ENCODE measurements around the gene ZBTB46.
A peak's percentile ranks its signal among the peaks of the same experiment; 100 is the strongest.
"Not testable (repeated sequence)": the region's sequence is repeated elsewhere in the genome, so short reads cannot be mapped to it uniquely, and the experiment has no call there.

ZBTB46 gene

DNA sequence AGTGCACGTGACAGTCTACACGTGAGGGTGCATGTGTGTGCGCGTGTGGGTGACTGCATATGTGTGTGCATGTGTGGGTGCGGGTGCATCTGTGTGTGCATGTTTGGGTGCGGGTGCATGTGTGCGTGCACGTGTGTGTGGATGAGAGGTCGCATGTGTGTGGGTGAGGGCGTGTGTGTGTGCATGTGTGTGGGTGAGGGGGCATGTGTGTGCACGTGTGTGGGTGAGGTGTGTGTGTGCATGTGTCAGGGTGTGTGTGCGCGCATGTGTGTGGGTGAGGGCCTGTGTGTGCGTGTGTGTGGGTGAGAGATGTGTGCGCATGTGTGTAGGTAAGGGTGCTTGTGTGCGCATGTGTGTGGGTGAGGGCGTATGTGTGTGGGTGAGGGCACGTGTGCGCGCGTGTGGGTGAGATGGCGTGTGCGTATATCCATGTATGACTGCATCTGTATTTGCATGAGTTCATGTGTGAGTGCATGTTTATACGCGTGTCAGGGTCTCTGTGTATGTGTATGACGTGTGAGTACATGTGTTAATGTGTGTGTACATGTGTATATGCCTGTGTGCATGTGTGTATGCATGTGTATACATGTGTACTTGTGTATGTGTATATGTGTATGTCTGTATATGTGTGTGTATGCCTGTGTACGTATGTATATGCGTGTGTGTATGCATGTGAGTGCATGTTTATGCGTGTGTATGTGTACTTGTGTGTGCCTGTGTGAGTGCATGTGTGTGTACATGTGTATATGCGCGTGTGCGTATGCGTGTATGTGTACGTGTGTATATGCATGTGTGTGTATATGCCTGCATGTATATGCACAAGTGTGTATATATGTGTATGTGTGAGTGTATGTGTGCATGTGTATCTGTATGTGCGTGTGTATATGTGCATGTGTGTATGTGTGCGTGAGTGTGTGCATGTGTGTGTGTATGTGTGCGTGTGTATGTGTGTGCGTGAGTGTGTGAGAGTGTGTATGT lies 98.7 kb downstream of the ZBTB46 start:
- no peak for DNase-seq

DNA sequence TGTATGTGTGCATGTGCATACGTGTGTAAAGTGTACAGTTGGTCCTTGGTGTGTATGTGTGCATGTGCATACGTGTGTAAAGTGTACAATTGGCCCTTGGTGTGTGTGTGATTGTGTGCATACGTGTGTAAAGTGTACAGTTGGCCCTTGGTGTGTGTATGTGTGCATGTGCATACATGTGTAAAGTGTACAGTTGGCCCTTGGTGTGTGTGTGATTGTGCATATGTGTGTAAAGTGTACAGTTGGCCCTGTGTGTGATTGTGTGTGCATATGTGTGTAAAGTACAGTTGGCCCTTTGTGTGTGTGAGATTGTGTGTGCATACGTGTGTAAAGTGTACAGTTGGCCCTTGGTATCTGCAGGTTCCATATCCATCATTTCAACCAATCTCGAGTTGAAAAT lies 99.7 kb downstream of the ZBTB46 start:
- no peak for DNase-seq

DNA sequence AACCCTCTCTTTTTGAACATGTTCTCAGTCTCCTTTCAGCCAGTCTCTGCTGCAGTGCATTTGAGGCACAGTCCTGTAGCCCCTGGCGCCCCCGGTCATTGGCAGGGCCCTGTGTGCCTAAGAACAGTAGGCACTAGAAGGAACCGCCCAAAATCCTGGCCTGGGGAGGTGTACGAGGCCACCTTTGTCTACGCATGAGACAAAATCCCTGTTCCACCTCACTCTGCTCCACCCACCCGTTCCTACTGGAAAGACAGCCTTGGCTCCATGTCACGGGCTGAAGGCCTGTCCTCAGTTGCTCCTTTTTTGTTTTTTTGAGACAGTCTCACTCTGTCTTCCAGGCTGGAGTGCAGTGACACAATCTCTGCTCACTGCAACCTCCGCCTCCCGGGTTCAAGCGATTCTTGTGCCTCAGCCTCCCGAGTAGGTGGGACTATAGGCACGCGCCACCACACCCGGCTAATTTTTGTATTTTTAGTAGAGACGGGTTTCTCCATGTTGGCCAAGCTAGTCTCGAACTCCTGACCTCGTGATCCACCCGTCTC lies 100.8 kb downstream of the ZBTB46 start:
- not testable (repeated sequence) for DNase-seq

DNA sequence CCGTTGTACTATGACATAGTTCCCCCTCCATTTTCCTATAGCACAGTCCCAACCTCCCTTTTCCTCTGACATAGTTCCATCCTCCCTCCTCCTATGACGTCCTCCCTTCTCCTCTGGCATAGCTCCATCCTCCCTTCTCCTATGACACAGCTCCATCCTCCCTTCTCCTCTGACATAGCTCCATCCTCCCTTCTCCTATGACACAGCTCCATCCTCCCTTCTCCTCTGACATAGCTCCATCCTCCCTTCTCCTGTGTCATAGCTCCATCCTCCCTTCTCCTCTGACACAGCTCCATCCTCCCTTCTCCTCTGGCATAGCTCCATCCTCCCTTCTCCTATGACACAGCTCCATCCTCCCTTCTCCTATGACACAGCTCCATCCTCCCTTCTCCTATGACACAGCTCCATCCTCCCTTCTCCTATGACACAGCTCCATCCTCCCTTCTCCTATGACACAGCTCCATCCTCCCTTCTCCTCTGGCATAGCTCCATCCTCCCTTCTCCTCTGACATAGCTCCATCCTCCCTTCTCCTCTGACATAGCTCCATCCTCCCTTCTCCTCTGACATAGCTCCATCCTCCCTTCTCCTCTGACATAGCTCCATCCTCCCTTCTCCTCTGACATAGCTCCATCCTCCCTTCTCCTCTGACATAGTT lies 108.0 kb downstream of the ZBTB46 start:
- DNase-seq, result not testable (repeated sequence)

DNA sequence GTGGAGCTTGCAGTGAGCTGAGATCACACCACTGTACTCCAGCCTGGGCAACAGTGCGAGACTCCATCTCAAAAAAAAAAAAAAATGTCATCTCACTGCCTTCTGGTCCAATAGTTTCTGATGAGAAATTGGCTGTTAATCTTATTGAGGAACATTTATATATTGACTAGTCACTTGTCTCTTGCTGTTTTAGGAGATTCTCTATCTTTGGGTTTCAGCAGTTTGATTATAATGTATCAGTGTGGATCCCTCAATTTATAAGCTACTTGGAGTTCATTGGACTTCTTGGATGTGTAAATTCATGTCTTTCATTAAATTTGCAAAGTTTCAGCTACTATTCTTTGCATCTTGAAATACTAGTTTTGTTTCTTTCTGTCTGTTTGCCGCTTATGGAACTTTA lies 112.1 kb downstream of the ZBTB46 start:
- DNase-seq, result no peak

DNA sequence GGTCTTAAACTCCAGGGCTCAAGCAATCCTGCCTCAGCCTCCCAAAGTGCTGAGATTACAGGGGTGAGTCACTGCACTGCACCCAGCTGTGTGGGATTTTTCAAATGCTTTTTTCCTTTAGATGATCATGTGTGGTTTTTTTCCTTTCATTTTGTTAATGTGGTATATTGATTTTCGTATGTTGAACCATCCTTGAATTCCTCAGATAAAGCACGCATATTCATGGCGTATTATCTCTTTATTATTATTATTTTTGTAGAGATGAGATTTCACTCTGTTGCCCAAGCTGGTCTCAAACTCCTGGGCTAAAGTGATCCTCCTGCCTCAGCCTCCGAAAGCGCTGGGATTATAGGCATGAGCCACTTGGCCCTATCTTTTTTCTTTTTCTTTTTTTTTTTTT lies 116.2 kb downstream of the ZBTB46 start:
- no peak for DNase-seq

DNA sequence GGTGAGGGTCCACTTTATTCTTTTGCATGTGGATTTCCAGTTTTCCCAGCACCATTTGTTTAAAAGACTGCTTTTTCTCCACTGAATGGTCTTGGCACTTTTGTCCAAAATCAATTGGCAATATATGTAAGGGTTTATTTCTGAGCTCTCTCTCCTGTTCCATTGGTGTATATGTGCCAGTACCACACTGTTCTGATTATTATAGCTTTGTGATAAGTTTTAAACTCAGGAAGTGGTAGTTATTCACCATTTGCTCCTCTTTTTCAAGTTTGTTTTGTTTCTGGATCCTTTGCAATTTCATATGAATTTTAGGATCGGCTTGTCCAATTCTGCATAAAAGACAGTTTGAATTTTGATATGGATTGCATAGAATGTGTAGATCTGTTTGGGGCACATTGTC lies 118.9 kb downstream of the ZBTB46 start:
- DNase-seq, result no peak

DNA sequence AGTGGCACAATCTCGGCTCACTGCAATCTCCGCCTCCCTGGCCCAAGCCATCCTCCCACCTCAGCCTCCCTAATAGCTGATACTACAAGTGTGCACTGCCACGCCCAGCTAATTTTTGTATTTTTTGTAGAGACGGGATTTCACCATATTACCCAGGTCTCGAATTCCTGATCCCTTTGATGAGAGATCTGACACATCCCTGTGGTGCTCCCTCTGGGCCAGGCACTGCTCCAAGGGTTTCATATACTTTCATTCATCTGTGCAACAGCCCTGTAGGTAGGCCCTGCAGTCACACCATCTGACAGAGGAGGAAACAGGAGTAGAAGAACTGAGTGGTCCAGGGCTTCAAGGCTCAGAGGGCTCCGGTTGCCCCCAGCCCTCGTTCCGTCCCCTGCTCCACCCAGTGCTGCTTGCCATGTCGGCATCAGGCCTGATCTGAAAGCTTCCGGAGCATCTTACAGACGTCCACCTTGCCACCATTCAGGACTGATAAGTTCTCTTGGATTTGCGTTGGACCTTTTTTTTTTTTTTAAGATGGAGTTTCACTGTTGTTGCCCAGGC lies 119.9 kb downstream of the ZBTB46 start:
- DNase-seq, result no peak

DNA sequence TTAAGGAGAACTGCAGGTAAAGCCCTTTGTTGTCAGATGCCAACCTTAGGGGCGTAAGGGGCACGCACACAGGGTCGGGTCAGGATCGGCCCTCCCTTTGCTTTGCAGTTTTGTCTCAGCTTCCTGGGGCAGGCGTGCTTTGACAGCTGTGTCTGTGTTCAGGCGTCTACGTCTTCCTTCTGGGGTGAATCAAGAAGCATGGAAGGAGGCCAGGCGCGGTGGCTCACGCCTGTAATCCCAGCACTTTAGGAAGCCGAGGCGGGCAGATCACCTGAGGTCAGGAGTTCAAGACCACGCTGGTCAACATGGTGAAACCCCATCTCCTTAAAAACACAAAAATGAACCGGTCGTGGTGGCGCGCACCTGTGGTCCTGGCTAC lies 121.9 kb downstream of the ZBTB46 start:
- DNase-seq, result no peak

DNA sequence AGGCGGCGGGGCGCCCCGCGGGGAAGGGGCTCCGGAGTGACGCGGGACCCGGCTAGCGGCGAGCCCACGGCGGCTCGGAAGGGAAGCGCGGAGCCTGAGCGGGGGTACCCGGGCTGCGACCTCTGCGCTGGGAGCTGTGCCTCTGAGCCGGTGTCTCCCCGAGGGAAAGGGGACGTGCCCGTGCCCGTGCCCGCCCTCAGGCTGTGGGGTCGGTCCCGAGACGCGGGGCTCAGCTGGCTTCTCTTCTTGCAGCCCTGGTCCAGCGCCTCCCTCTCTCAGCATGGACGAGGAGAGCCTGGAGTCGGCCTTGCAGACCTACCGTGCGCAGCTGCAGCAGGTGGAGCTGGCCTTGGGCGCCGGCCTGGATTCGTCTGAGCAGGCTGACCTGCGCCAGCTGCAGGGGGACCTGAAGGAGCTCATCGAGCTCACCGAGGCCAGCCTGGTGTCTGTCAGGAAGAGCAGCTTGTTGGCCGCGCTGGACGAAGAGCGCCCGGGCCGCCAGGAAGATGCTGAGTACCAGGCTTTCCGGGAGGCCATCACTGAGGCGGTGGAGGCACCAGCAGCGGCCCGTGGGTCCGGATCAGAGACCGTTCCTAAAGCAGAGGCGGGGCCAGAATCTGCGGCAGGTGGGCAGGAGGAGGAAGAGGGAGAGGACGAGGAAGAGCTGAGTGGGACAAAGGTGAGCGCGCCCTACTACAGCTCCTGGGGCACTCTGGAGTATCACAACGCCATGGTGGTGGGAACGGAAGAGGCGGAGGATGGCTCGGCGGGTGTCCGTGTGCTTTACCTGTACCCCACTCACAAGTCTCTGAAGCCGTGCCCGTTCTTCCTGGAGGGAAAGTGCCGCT lies 122.5 kb downstream of the ZBTB46 start:
- DNase-seq, result no peak

DNA sequence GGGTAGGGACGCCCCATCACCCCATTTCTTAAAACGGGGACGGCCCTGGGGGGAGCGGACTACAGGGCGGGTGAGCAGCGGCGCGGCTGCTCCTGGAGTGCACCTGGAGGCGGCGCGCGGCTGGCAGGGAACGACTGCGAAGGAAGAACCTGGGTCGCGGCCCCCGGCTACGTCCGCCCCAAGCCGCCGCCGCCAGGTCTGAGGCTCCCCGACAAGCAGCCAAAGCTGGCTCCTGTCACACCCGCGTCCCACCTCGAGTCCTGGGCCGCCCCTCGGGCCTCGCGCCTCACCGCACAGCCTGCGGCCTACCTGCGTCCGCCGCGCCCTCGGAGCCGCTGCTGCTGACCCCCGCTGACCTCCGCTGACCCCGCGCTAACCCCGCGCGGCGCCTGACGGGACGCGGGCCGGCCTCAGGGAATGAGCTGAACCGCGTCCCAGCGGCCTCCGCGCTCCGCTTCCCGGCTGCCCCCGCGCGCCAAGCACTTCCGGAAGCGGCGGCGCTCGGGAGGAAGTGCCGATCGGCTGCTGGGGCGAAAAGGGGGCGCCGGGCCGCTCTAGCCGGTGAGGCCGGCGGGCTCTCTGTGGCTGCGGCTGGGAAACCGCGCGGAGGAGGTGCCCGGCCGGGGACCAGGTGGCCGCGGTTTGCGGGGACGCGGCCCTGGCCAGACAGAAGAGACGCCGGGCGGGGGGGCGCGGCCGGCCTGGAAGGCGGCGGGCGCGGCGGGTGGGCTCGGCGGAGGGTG lies 123.3 kb downstream of the ZBTB46 start, which contains the start of the genes ARFRP1 and ZGPAT:
ARFRP1 (minus strand) TSS at position 419 of the 743 bp plus-strand sequence. CDS start 885 bp downstream, outside the sequence.
ZGPAT (plus strand) TSS at position 482 of the 743 bp plus-strand sequence. CDS start 542 bp downstream, outside the sequence.
- peak; percentile 65 for DNase-seq

DNA sequence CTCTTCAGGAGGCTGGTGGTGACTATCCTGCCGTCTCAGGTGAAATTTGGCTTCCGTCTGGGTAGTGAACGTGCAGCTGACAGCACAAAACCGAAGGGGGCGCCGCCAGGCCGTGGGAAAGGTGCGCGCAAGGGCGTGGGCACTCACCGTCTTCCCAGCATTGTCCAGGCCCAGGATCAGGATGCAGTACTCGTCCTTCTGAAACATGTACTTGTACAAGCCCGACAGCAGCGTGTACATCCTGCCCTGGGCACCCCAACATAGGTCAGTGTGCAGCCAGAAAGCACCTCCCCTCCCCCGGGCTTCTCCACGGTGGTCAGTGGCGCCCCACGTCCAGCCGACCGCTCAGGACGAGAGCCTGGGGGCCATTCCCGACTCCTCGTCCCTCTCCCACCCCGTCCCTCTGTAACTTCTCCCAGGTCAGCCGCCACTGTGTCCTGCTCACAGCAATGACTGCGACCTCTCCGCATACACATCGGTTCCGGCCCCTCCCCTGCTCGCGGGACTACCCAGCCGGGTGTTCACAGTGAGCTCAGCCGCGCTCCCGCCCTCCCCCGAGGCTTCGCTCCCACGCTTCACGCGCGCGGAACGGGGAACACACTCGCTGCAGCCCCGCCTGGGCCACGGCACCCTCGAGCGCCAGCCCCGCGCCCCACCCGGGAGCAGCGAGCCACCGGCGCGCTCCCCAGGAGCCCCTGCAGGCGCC lies 124.1 kb downstream of the ZBTB46 start:
- no peak for DNase-seq

DNA sequence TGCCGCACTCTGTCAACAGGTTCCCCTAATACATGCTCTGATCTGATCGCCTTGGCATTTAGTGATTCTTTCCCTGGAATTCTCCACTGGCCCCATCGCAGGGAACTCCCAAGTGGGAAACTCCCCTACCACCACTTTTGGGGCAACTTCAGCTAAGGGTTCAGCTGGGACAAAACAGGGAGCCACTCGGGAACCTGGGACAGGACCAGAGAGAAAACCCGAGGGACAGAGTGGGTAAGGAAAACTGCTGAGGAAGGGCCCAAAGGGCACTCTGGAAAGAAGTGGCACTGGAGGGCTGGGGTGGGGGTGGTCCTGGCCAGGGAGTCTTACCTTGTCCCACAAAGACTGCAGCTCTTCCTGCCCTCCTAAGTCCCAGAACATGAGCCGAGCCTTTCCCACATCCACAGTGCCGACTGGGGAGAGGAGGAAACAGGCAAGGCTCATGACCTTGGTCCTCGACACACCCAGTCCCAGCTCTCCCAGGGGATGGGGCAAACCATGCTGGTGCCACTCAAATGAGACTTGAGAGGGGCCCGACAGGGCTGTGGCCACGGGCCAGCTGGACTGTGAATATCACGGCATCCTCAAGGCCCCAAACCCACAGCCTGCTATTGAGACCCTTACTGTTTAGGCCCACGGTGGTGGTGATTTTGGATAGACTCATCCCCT lies 124.9 kb downstream of the ZBTB46 start:
- DNase-seq, result no peak

DNA sequence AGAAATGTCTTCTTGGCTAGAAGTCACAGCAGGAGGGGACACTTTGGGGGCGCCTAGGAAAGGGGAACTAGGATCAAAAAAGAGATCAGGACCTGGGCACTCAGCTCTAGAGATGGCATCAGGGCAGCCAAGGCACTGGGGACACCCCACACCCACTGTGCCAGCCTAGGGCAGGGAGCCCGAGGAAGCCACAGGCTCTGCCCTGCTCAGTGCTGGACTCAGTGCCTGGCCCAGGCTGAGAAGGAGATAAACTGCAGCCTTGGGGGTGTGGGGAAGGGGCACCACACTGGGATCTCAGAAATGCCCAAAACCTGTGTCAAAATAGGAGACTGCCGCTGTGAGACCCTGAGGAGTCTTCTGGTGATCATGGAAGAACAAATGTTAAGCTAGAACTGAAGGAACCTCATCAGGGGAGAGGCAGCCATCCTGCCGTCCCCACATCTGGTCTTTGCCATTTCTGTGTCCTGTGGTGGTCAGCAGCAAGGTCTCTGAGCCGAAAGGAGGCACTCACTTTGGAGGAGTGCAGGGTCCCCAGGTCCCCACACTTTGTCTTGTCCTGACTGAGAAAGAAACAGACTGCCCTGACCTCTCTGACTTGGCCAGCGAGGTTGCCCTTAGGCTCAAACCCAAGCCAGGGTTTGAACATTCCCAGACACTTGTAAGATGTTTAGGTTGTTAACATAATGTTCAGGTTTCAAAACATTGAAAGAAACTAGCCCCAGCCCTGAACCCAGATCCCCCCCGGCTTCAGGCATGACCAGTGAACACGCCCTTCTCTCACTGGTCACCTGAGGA lies 125.6 kb downstream of the ZBTB46 start:
- no peak for DNase-seq

DNA sequence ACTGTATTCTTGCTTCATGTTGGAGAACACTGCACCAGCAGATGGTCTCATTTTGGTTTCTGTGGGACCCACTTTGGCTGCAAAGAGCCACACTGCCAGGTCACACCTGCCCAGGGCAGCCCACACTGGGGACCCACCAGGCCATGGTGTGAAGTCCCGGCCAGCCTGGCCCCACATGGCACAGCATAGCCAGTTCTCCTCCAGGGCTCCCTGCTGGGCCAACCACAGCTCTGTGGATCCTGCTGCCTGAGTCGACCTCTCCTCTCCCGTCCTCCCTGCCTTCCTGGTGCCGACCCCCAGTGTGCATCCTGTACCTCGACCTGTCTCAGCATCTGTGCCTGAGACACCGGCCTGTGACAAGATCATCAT lies 126.3 kb downstream of the ZBTB46 start:
- DNase-seq, result no peak

DNA sequence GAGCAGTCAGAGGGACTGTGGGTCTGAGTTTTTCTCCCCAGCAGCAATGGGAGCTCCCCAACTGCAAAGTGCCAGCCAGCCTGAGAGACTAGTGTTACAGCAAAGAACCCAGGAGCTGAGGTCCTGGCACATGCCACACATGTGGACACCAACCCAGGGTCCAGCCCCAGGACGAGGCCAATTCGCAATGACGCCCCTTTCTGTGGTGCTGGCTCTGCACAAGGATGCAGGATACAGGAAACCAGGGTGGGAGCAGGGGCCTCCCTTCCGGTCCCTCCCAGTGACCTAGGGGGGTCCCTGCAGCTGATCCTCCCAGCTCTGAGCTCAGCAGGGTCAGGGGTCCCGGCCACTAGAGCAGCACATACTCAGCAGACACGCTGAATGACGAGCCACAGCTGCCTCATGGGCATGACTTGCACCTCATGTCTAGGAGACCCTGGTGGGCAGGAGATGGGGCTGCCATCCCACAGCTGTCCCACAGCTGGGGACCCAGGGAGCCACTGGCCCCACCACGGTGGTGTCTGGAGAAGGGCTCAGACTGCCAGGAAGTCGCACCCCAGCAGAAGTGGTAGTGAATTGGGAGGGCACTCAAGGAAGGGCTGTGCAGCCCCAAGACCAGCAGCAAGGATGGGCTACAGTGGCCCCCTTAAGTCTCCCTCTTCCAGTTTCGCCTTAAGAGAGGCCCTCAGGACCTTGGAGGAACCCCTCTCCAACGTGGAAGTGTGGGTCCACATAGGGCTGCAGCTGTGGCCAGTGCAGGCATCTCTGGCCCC lies 126.9 kb downstream of the ZBTB46 start:
- DNase-seq, result no peak

DNA sequence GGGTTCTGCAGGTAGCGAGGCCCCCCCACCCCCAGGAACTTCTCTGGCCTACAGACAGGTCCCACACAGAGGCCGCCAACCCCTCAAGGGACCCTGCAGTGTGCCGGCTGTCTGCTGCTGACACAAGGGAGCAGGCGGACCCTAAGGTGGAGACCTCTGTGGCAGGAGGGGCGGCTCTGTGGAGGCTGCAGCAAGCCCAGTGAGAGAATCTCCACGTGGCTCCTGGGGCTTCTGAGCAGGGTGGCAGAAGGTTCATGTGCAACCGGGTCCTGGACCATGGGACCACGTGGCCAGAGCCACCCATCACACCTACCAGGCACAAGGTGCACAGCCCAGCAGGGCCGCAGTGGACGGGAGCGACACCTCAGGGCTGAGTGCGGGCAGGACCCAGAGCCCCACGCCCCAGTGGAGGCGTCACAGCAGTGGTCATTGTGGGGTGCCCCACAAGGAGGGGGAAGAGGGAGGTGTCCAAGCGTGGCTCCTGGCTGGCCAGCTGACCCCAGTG lies 127.5 kb downstream of the ZBTB46 start:
- no peak for DNase-seq

DNA sequence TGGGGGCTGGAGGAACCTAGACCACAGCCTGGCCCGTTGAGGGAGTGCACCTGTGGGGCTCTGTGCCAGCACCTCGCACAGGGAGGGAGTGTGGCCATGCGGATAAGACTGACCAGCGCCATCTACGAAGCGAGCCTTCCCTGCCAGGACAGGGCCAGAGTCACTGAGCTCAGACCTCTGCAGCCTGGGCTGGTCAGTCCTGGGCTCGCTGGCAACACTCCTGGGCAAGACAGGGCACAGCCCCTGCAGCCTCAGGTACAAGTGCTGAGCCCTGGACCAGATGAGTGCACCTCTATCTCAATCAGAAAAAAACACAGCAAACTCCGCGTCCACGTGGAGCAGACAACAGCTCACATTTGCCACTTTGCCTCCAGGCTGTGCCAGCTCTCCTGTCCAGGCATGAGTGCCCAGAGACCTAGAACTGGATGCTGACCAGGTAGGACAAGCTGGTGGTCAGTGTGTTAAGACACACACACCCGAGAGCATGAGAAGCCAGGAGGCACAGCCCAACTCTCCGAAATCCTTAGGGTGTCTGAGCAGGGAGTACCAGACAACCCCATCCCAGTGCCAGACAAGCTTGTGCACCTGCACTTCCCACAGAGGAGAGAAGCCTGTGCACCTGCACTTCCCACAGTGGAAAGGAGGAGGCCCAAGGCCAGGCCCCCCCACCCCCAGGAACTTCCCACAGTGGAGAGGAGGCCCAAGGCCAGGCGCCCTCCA lies 128.2 kb downstream of the ZBTB46 start:
- no peak for DNase-seq

Measured in NCI-H446 treated with DMSO at 0.1 percent for 48 hours (cell line).